HEK293 (cell line): ENCODE results near the gene YARS1.

ENCODE experiments used
- GLIS2 ChIP-seq: fragments of 450-650 bp; formaldehyde crosslinking; IDR thresholded peaks from 2 replicates; pipeline ENCODE4 v1.5.1; 2016; ENCODE audit warnings: missing biosample characterization, missing genetic modification characterization
- HOXD13 ChIP-seq: sonication (generic); formaldehyde crosslinking; IDR thresholded peaks from 2 replicates; pipeline ENCODE4 v1.8.0; 2022; ENCODE audit warnings: missing genetic modification reagents, borderline replicate concordance
- PRDM1 ChIP-seq: fragments of 450-650 bp; formaldehyde crosslinking; IDR thresholded peaks from 2 replicates; pipeline ENCODE4; 2016; ENCODE audit warnings: missing biosample characterization, missing genetic modification characterization
- SALL2 ChIP-seq: fragments of 450-650 bp; formaldehyde crosslinking; IDR thresholded peaks from 2 replicates; pipeline ENCODE4 v1.5.0; 2017; ENCODE audit warnings: missing biosample characterization, mild to moderate bottlenecking, missing genetic modification characterization, borderline replicate concordance
- SCRT2 ChIP-seq: fragments of 450-650 bp; formaldehyde crosslinking; IDR thresholded peaks from 2 replicates; pipeline ENCODE4 v1.5.1; 2016; ENCODE audit warnings: missing biosample characterization, missing genetic modification characterization
- WT1 ChIP-seq: fragments of 450-650 bp; formaldehyde crosslinking; IDR thresholded peaks from 2 replicates; pipeline ENCODE4 v1.5.1; 2016; ENCODE audit warnings: missing biosample characterization, missing genetic modification characterization
- YY1 ChIP-seq: fragments of 450-650 bp; formaldehyde crosslinking; IDR thresholded peaks from 2 replicates; pipeline ENCODE4 v1.5.1; 2018; ENCODE audit warnings: missing biosample characterization, missing genetic modification characterization
- ZNF423 ChIP-seq: fragments of 450-650 bp; formaldehyde crosslinking; IDR thresholded peaks from 2 replicates; pipeline ENCODE4 v1.5.1; 2016; ENCODE audit warnings: missing biosample characterization, missing genetic modification characterization
- ZNF571 ChIP-seq: fragments of 450-650 bp; formaldehyde crosslinking; IDR thresholded peaks from 2 replicates; pipeline ENCODE4 v1.5.0; 2017; ENCODE audit warnings: missing biosample characterization, missing genetic modification characterization
- ZNF660 ChIP-seq: fragments of 450-650 bp; IDR thresholded peaks from 2 replicates; pipeline ENCODE4 v1.5.1; 2018; ENCODE audit warnings: missing biosample characterization, mild to moderate bottlenecking, missing genetic modification characterization
- ZNF701 ChIP-seq: fragments of 450-650 bp; formaldehyde crosslinking; IDR thresholded peaks from 2 replicates; pipeline ENCODE4 v1.5.1; 2016; ENCODE audit warnings: missing biosample characterization, missing genetic modification characterization
- TF ChIP-seq, protein P1 (sequence below): fragments of 450-650 bp; formaldehyde crosslinking; IDR thresholded peaks from 2 replicates; pipeline ENCODE4 v1.5.1; 2016; ENCODE audit warnings: missing biosample characterization, missing genetic modification characterization
- TF ChIP-seq, protein P2 (sequence below): fragments of 450-650 bp; formaldehyde crosslinking; conservative IDR thresholded peaks from 2 replicates; pipeline ENCODE4 v1.5.1; 2016; ENCODE audit warnings: low read depth, missing biosample characterization, missing genetic modification characterization
- TF ChIP-seq, protein P3 (sequence below): fragments of 450-650 bp; formaldehyde crosslinking; IDR thresholded peaks from 2 replicates; pipeline ENCODE4 v1.5.1; 2016; ENCODE audit warnings: missing biosample characterization, missing genetic modification characterization
- TF ChIP-seq, protein P4 (sequence below): fragments of 450-650 bp; formaldehyde crosslinking; IDR thresholded peaks from 2 replicates; pipeline ENCODE4 v1.5.1; 2016; ENCODE audit warnings: missing biosample characterization, missing genetic modification characterization
- TF ChIP-seq, protein P5 (sequence below): fragments of 450-650 bp; formaldehyde crosslinking; conservative IDR thresholded peaks from 2 replicates; pipeline ENCODE4 v1.5.1; 2016; ENCODE audit warnings: low read depth, missing biosample characterization, missing genetic modification characterization
- TF ChIP-seq, protein P6 (sequence below): fragments of 450-650 bp; formaldehyde crosslinking; IDR thresholded peaks from 2 replicates; pipeline ENCODE4 v1.5.1; 2016; ENCODE audit warnings: missing biosample characterization, missing genetic modification characterization, borderline replicate concordance

YARS1 gene

DNA sequence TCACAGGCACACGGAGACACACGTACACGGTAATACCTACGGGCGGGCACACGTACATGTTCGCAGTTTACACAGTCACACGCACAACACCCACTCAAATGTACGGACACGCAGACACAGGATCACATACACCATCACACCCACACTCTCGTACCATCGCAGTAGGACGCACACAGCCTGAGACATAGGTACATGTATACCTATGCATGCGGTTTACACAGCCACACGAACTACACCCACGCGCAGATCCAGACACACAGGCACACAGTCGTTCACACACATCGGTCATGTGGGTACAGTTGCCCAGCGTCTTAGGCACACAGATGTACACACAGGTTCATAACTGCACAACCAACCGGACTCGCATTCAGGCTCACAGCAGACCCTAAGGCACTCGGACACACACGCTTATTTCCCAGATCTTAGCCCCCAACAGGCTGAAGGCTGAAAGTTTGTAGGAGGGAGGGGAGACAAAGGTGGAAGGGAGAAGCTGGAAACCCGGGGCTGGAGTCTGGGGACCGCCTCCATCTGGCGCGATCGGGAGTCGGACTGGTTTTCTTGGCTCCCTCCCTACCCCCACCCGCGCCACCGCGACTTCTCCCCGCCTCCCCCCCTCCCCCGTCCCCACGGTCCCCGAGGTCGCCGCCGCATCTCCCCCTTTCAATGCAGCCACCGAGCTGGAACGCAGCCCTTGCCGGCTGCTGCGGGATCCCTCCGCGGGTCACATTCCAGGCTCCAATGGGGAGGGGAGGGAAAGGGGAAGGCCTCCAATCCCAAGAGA, 62.7 kb downstream of the YARS1 start (continued):
- TF ChIP-seq WT1 (peak; percentile 13; the same call in 1 of the 2 replicates), YY1 (tag by site-specific recombination) (no peak), SALL2 (tag by site-specific recombination) (no peak), PRDM1 (tag by site-specific recombination) (no peak), HOXD13 (CRISPR knock-in tag) (no peak), ZNF423 (tag by site-specific recombination) (no peak), ZNF701 (tag by site-specific recombination) (no peak), ZNF571 (tag by site-specific recombination) (no peak), GLIS2 (tag by site-specific recombination) (peak; percentile 22), ZNF660 (tag by site-specific recombination) (no peak), SCRT2 (tag by site-specific recombination) (no peak)
- TF ChIP-seq, protein P1, sequence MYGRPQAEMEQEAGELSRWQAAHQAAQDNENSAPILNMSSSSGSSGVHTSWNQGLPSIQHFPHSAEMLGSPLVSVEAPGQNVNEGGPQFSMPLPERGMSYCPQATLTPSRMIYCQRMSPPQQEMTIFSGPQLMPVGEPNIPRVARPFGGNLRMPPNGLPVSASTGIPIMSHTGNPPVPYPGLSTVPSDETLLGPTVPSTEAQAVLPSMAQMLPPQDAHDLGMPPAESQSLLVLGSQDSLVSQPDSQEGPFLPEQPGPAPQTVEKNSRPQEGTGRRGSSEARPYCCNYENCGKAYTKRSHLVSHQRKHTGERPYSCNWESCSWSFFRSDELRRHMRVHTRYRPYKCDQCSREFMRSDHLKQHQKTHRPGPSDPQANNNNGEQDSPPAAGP (tag by site-specific recombination) = peak; percentile 76; the same call in 1 of the 2 replicates
- TF ChIP-seq, protein P2, sequence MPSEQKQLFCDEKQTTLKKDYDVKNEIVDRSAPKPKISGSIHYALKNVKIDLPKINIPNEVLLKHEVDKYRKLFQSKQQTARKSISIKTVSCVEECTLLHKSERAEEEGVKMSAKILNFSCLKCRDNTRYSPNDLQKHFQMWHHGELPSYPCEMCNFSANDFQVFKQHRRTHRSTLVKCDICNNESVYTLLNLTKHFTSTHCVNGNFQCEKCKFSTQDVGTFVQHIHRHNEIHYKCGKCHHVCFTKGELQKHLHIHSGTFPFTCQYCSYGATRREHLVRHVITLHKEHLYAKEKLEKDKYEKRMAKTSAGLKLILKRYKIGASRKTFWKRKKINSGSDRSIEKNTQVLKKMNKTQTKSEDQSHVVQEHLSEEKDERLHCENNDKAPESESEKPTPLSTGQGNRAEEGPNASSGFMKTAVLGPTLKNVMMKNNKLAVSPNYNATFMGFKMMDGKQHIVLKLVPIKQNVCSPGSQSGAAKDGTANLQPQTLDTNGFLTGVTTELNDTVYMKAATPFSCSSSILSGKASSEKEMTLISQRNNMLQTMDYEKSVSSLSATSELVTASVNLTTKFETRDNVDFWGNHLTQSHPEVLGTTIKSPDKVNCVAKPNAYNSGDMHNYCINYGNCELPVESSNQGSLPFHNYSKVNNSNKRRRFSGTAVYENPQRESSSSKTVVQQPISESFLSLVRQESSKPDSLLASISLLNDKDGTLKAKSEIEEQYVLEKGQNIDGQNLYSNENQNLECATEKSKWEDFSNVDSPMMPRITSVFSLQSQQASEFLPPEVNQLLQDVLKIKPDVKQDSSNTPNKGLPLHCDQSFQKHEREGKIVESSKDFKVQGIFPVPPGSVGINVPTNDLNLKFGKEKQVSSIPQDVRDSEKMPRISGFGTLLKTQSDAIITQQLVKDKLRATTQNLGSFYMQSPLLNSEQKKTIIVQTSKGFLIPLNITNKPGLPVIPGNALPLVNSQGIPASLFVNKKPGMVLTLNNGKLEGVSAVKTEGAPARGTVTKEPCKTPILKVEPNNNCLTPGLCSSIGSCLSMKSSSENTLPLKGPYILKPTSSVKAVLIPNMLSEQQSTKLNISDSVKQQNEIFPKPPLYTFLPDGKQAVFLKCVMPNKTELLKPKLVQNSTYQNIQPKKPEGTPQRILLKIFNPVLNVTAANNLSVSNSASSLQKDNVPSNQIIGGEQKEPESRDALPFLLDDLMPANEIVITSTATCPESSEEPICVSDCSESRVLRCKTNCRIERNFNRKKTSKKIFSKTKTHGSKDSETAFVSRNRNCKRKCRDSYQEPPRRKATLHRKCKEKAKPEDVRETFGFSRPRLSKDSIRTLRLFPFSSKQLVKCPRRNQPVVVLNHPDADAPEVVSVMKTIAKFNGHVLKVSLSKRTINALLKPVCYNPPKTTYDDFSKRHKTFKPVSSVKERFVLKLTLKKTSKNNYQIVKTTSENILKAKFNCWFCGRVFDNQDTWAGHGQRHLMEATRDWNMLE (tag by site-specific recombination) = no peak
- TF ChIP-seq, protein P3, sequence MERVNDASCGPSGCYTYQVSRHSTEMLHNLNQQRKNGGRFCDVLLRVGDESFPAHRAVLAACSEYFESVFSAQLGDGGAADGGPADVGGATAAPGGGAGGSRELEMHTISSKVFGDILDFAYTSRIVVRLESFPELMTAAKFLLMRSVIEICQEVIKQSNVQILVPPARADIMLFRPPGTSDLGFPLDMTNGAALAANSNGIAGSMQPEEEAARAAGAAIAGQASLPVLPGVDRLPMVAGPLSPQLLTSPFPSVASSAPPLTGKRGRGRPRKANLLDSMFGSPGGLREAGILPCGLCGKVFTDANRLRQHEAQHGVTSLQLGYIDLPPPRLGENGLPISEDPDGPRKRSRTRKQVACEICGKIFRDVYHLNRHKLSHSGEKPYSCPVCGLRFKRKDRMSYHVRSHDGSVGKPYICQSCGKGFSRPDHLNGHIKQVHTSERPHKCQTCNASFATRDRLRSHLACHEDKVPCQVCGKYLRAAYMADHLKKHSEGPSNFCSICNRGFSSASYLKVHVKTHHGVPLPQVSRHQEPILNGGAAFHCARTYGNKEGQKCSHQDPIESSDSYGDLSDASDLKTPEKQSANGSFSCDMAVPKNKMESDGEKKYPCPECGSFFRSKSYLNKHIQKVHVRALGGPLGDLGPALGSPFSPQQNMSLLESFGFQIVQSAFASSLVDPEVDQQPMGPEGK (tag by site-specific recombination) = peak; percentile 45
- TF ChIP-seq, protein P4, sequence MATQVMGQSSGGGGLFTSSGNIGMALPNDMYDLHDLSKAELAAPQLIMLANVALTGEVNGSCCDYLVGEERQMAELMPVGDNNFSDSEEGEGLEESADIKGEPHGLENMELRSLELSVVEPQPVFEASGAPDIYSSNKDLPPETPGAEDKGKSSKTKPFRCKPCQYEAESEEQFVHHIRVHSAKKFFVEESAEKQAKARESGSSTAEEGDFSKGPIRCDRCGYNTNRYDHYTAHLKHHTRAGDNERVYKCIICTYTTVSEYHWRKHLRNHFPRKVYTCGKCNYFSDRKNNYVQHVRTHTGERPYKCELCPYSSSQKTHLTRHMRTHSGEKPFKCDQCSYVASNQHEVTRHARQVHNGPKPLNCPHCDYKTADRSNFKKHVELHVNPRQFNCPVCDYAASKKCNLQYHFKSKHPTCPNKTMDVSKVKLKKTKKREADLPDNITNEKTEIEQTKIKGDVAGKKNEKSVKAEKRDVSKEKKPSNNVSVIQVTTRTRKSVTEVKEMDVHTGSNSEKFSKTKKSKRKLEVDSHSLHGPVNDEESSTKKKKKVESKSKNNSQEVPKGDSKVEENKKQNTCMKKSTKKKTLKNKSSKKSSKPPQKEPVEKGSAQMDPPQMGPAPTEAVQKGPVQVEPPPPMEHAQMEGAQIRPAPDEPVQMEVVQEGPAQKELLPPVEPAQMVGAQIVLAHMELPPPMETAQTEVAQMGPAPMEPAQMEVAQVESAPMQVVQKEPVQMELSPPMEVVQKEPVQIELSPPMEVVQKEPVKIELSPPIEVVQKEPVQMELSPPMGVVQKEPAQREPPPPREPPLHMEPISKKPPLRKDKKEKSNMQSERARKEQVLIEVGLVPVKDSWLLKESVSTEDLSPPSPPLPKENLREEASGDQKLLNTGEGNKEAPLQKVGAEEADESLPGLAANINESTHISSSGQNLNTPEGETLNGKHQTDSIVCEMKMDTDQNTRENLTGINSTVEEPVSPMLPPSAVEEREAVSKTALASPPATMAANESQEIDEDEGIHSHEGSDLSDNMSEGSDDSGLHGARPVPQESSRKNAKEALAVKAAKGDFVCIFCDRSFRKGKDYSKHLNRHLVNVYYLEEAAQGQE = no peak
- TF ChIP-seq, protein P5, sequence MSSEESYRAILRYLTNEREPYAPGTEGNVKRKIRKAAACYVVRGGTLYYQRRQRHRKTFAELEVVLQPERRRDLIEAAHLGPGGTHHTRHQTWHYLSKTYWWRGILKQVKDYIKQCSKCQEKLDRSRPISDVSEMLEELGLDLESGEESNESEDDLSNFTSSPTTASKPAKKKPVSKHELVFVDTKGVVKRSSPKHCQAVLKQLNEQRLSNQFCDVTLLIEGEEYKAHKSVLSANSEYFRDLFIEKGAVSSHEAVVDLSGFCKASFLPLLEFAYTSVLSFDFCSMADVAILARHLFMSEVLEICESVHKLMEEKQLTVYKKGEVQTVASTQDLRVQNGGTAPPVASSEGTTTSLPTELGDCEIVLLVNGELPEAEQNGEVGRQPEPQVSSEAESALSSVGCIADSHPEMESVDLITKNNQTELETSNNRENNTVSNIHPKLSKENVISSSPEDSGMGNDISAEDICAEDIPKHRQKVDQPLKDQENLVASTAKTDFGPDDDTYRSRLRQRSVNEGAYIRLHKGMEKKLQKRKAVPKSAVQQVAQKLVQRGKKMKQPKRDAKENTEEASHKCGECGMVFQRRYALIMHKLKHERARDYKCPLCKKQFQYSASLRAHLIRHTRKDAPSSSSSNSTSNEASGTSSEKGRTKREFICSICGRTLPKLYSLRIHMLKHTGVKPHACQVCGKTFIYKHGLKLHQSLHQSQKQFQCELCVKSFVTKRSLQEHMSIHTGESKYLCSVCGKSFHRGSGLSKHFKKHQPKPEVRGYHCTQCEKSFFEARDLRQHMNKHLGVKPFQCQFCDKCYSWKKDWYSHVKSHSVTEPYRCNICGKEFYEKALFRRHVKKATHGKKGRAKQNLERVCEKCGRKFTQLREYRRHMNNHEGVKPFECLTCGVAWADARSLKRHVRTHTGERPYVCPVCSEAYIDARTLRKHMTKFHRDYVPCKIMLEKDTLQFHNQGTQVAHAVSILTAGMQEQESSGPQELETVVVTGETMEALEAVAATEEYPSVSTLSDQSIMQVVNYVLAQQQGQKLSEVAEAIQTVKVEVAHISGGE (tag by site-specific recombination) = no peak
- TF ChIP-seq, protein P6, sequence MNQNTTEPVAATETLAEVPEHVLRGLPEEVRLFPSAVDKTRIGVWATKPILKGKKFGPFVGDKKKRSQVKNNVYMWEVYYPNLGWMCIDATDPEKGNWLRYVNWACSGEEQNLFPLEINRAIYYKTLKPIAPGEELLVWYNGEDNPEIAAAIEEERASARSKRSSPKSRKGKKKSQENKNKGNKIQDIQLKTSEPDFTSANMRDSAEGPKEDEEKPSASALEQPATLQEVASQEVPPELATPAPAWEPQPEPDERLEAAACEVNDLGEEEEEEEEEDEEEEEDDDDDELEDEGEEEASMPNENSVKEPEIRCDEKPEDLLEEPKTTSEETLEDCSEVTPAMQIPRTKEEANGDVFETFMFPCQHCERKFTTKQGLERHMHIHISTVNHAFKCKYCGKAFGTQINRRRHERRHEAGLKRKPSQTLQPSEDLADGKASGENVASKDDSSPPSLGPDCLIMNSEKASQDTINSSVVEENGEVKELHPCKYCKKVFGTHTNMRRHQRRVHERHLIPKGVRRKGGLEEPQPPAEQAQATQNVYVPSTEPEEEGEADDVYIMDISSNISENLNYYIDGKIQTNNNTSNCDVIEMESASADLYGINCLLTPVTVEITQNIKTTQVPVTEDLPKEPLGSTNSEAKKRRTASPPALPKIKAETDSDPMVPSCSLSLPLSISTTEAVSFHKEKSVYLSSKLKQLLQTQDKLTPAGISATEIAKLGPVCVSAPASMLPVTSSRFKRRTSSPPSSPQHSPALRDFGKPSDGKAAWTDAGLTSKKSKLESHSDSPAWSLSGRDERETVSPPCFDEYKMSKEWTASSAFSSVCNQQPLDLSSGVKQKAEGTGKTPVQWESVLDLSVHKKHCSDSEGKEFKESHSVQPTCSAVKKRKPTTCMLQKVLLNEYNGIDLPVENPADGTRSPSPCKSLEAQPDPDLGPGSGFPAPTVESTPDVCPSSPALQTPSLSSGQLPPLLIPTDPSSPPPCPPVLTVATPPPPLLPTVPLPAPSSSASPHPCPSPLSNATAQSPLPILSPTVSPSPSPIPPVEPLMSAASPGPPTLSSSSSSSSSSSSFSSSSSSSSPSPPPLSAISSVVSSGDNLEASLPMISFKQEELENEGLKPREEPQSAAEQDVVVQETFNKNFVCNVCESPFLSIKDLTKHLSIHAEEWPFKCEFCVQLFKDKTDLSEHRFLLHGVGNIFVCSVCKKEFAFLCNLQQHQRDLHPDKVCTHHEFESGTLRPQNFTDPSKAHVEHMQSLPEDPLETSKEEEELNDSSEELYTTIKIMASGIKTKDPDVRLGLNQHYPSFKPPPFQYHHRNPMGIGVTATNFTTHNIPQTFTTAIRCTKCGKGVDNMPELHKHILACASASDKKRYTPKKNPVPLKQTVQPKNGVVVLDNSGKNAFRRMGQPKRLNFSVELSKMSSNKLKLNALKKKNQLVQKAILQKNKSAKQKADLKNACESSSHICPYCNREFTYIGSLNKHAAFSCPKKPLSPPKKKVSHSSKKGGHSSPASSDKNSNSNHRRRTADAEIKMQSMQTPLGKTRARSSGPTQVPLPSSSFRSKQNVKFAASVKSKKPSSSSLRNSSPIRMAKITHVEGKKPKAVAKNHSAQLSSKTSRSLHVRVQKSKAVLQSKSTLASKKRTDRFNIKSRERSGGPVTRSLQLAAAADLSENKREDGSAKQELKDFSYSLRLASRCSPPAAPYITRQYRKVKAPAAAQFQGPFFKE (tag by site-specific recombination) = 0 out of 2 replicates have a peak, but pooled peaks have one; percentile 56
